Measurements from ENCODE around the gene CACNA1B.

GRCh38 chr9:137949260-137949659 is 71.7 kb downstream of the CACNA1B start:
- no peak for TF ChIP-seq POLR2AphosphoS5 (IDR thresholded peaks at IDR 0.05)
- no peak for TF ChIP-seq POLR2A (IDR thresholded peaks at IDR 0.05)

Data from sigmoid colon (tissue), 4 donors.